ENCODE results near the gene SPINK14.

- TF ChIP-seq CTCF (IDR thresholded peaks at IDR 0.05) (no peak), POLR2A (IDR thresholded peaks at IDR 0.05) (no peak)
These were observed 36.9 kb downstream of the SPINK14 start for GRCh38 chr5:148205044-148205806.
